GM18858 (cell line): ENCODE data around the gene METTL21C.

ENCODE experiments used
- ATAC-seq: cut with Tn5 transposase; IDR thresholded peaks from one replicate; pipeline ENCODE4 v1.9.1; 2021; ENCODE audit not compliant: unreplicated experiment

The METTL21C gene

DNA sequence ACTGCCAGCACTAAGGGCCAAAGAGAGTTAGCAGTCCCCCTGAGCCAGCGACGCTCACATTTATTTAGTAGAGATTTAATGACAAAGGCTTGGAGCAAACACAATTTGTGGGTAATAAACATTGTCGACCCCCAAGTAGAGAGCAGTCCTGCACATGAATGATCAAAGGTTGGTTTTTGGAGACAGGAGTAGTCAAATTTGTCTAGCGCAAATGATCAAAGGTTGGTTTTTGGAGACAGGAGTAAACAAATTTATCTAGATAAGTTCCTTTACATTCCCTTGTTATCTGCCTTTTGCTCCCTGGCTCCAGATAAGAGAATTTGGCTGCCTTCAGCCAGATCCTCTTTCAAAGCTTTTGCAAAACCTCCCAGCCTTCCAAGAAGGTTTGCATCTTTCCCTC lies 26.9 kb downstream of the METTL21C start:
- ATAC-seq, result no peak

DNA sequence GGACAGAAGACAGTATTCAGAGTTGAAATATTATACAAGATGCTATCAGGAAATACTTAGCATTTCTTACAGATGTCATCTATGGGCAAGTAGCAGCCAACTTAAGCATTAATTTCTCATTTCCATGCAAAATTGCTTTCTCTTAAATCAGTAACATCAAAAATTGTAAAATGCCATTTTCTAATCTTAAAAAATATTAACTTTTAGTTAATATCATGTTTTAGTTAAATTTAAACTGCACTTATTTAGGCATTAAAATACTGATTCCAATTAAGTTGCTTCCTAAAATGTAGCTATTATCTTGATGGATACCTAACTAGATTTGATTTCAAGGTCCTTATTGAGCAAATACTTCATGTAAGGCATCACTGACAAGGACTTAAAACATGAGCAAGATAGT lies 27.8 kb downstream of the METTL21C start:
- ATAC-seq, result no peak

DNA sequence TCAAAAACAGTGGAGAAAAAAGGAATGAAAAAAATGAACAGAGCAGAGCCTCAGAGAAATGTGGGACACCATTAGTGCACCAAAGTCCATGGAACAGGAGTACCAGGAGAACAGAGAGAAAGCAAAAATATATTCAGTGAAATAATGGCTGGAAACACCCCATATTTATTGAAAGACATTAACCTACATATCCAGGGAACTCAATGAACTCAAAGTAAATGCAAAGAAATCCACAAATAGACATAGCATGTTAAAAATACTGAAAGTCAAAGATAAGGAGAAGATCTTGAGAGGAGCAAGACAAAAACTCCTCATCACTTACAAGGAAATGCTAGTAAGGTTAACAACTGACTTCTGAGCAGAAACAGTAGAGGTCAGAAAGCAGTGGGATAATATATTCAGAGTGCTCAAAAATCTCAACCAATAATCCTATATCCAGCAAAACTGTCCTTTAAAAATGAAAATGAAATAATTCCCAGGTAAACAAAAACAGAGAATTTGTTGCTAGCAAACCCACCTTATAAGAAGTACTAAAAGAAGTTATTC lies 35.6 kb downstream of the METTL21C start:
- no peak for ATAC-seq

DNA sequence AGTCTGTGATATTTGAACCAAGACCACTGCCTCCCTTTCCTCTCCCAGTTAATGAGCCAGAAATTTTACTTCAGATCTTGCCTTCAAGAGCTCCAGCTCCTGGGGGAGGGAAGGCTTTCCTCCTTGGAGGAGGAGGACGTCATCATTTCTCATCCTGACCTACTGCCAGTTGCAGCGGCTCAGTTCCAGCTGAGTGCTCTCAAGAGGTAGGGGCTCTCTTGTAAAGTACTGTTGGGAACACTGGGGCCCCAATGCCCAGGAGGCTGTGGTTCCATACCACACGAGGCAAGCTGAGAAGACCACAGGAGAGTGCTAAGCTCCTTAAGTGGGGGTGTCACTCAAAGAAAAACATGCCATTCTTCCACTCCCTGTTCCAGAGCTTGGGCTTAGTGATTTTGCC lies 36.2 kb downstream of the METTL21C start:
- no peak for ATAC-seq

DNA sequence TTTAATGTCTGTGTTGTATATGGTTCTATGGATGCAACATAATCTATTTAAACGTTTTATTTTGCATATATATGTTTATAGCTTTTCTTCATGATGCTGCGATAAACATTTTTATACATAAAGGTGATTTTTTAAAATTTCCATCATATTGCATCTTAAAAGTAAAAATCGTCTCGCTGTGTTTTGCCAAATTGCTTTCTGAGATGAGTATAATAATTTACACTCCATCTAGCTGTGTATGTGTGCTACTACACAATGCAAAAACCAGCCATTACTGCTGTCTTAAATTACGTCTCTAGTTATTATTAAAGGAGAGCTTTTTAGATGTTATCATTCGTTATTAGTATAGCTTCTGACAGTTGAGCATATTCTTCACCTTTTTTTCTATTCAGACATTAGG lies 37.2 kb downstream of the METTL21C start:
- ATAC-seq, result no peak

DNA sequence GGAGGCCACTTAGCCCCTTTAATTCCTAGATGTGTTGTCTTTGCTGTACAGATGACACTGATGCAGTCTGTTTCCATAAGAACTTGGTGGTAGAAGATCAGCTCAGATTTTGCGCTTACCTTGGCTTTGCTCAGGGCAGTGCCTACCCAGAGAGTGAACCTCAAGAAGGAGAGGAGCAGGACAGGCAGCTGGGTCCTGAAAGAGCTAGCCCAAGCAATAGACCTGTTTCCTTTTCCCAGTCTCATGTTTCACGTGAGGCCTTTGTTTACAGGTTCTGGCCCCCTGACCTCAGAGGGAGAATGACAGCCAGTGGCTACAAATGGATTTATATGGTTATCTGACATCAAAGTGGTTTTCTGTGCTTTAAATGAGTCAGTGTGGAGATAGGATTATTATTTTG lies 40.1 kb downstream of the METTL21C start:
- ATAC-seq, result no peak

DNA sequence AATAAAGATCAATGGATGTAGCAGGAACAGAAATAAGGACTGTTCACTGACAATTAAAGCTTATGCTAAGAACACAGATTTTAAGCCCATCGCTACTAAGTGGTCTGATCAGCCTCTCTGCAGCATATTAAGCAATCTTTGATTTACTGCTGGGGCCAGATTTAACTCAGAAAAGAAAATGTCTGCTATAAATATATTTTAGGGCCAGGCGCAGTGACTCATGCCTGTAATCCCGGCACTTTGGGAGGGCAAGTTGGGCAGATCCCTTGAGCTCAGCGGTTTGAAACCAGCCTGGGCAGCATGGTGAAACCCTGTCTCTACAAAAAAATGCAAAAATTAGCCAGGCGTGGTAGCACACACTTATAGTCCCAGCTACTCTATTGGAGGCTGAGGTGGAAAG lies 43.0 kb downstream of the METTL21C start:
- no peak for ATAC-seq

DNA sequence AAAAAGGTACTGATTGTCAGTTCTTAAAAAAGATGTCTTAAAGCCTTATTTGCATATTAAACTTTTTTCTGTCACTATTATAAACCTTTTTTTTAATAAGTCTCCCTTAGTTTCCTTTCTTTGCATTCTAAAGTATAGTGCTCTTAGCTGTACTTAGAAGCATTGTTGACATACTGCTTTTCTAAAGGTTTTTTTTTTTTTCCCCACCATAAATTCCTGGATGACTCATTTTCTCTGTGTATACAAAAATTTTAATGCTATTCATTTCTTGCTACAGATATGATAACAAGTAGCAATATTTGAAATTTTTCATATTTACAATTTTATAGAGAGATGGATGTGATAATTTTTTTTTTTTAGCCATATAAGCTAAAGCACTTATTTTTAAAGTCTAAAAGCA lies 43.5 kb downstream of the METTL21C start:
- no peak for ATAC-seq

DNA sequence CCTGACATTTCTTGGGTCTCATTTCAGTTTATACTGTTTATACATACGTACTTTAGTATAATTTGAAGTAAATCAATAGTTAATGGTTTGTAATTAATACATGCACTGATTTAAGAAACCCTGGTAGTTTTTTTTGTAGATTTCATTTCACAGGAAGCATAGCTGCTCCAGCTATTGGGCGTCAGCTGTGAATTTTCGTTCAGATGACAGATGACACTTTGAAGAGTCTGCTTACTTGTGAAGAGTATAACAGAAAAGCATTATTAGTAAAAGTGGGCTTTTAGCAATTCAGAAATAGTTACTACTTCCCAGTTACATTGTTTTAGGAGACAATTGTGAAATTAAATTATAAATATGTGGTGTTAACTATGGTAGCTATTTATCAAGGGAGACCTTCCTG lies 44.4 kb downstream of the METTL21C start:
- ATAC-seq, result no peak

DNA sequence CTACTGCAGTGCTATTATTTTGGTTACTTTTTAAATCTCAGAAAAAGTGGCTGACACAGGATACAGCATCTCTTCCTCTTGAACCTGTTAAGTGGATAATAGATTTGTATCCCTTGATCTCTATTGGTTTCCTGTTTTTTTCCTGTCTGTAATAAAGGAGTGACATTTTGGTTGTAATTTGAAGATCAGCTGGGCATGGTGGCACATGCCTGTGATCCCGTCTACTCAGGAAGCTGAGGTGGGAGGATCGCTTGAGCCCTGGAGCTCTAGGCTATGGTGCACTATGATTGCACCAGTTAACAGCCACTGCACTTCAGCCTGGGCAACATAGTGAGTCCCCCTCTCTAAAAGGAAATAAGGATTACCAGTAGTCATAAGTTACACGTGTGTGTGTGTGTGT lies 46.8 kb downstream of the METTL21C start:
- no peak for ATAC-seq

DNA sequence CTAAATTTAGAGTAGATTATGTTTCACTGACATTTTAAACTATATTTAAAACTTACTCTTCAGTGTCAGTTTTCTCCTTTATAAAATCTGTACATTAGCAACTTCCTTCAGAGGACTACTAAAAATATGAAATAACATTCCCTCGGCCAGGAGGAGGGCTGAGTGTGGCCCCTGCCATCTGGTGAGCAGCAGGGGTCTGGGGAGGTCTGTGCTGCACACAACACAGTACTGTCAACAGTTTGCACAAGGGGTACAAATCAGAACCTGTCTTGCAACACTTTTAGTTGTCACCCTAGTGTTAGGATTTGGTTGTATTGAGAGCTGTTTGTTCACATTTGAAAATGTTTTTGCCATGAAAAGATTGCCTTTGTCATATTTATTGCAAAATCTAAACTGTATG lies 49.1 kb downstream of the METTL21C start:
- ATAC-seq, result no peak

DNA sequence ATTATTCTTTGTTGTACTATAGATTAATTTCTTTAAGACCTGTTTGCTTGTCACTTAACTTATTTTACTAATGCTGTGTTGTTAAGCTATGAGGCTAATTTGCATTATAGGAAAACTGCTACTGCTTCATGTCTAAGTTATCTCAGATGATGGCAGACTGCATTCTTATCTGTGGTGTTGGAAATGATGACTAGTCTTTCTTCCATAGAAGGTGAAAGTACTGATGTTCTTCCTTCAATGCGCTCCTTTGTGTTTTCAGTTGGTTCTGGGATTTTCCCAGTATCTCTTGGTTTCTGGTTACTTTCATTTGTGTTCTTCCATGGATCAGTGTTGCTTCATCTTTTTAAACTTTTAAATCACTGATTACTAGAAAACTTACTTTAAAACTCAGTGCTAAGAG lies 51.2 kb downstream of the METTL21C start:
- ATAC-seq, result no peak

DNA sequence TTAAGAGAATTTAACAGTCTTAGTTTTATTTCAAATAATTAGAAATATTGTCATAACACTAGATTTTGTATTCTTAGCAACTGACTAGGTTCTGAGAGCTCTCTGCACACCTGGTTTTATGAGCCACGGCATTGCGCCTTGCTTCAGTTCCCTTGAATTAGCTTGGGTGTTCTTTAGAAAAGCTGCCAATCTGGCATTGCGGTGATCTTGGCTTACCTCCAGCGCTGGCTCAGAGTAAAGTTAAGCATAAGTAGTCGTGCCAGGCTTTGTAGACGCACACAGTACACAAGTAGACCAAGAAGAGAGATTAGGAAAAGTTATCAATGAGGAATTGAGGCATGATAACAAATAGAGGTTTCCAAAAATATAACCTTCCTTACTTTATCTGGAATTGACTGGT lies 52.4 kb downstream of the METTL21C start:
- no peak for ATAC-seq

DNA sequence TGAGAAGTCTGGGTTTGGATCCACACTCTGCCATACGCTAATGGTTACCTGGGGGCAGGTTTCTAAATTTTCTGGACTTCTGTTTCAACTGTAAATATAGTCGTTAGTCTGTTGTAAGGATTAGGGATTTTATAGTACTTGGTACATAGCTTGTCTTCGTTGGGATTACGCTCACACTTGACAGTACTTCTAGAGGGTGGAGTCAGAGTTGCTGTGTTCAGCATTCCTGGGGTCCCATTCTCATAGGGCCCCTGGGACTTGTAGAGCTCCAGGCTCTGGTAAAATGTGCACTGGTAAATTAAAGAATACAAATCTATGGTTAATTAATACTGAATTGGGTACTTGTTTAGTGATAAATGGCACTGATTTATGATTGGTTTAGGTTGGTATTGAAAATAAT lies 52.8 kb downstream of the METTL21C start:
- no peak for ATAC-seq

DNA sequence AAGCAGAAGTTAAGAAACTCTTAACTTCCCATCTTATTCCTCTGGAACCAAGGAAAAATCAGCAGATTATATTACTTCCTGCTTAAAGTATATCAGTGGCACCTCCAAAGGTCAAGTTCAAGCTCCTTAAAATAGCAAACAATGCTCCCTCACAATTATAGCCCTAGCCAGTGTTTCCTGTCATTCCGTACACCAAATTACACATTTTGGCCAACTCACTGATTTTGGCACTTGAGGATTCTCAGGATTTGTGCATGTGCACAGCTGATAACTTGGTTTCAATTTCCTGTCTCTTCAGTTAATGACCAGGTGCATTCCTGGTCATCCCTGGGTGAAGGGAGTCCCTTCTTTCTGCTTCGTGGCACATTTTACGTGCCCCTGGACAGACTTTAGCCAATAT lies 56.1 kb downstream of the METTL21C start:
- ATAC-seq, result no peak
